ENCODE measurements around the gene RALGAPA2. TPM values are rescaled to one million over a fixed set of nuclear protein-coding genes. Genes with fewer than 3 reads are reported as not detected.

RALGAPA2 gene
- total RNA-seq, 1 experiment from 2014 or later: 10.8 TPM

GRCh38 chr20:20597966-20598365 lies 114.5 kb downstream of the RALGAPA2 start:
- BruUV-seq (replicated peaks): no TSS peak
- intact Hi-C loops (cut with micrococcal nuclease): loop anchor here (10.0 kb wide), 1 partner anchor 227 kb away; no protein-coding TSS in a partner anchor
- Histone ChIP-seq H3K9ac (ENCODE audit: low read length) (no peak overlapping the region), H3K27me3 (ENCODE audit: insufficient read depth, low read length) (no peaks in the 10 kb centered on the region), H4K20me1 (ENCODE audit: insufficient read depth) (no peaks in the 10 kb centered on the region), H3K4me2 (ENCODE audit: low read length) (no peak overlapping the region), H3K27ac (ENCODE audit: low read depth, low read length) (no peak overlapping the region), H3K79me2 (ENCODE audit: insufficient read depth, low read length) (no peaks in the 10 kb centered on the region), H3K4me3 (replicated peaks in 1 of 2; ENCODE audit: low read depth in 1 of 2, low read length in 2 of 2) (no peak overlapping the region), H3K9me3 (ENCODE audit: control insufficient read depth in 1 of 2, insufficient read depth in 1 of 2, low read depth in 1 of 2, low read length in 2 of 2) (no peaks in the 10 kb centered on the region), H3K9me2 (ENCODE audit: insufficient read depth) (no peaks in the 10 kb centered on the region), H3K4me1 (ENCODE audit: control insufficient read depth in 1 of 2, insufficient read depth in 2 of 2, low read length in 2 of 2) (no peaks in the 10 kb centered on the region), H3K36me3 (ENCODE audit: control insufficient read depth in 1 of 2, insufficient read depth in 2 of 2, low read length in 2 of 2) (no peaks in the 10 kb centered on the region), H2AFZ (ENCODE audit: low read depth, low read length, poor library complexity, severe bottlenecking) (no peak overlapping the region)
- ATAC-seq (no peak), DNase-seq (ENCODE audit: low read depth, low spot score) (no peak)
- no peak for TF ChIP-seq CBX3 (IDR thresholded peaks at IDR 0.05; ENCODE audit: low read depth)
- no peak for TF ChIP-seq EZH2phosphoT487 (IDR thresholded peaks at IDR 0.05; ENCODE audit: borderline replicate concordance)
- no peak for TF ChIP-seq YY1 (IDR thresholded peaks at IDR 0.05; ENCODE audit: extremely low read depth, insufficient replicate concordance, low read depth, low read length)
- TF ChIP-seq FOSL1 (IDR thresholded peaks at IDR 0.05; ENCODE audit: low read depth): no peak
- no peak for TF ChIP-seq JUND (IDR thresholded peaks at IDR 0.05)
- TF ChIP-seq TCF7L2 (IDR thresholded peaks at IDR 0.05; ENCODE audit: borderline replicate concordance, extremely low read depth, insufficient read depth, insufficient read length): no peak
- TF ChIP-seq MAX (IDR thresholded peaks at IDR 0.05): no peak
- TF ChIP-seq RAD21 (IDR thresholded peaks at IDR 0.05; ENCODE audit: low read depth): no peak
- TF ChIP-seq, protein P1, sequence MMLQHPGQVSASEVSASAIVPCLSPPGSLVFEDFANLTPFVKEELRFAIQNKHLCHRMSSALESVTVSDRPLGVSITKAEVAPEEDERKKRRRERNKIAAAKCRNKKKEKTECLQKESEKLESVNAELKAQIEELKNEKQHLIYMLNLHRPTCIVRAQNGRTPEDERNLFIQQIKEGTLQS (IDR thresholded peaks at IDR 0.05): no peak
- no peak for TF ChIP-seq SIN3A (IDR thresholded peaks at IDR 0.05; ENCODE audit: low read depth)
- no peak for TF ChIP-seq SP1 (IDR thresholded peaks at IDR 0.05; ENCODE audit: low read depth)
- POLR2A ChIA-PET: no interaction called here
- RAD21 ChIA-PET (ENCODE audit: low non-redundant PET in 1 of 2, low total read pairs in 2 of 2, uncharacterized antibody in 2 of 2, unreplicated experiment in 2 of 2): no interaction called here
- CTCF ChIA-PET: no interaction called here

DNA sequence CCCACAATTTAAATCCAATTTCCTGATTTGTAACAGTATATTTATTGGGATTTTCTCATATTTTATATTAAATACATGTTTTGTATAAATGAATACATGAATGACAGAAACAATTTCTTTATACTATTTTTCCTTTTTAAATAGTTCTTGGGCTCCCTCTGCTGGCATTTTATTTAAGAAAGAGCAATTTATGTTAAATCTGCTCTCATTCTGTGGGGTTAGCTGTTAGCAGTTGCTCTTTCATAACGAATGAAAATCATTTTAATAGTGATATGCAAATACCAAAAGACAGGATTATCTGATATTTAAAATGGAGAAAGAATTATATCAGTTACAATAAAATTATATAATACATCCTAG lies 118.3 kb downstream of the RALGAPA2 start:
- Histone ChIP-seq H4K20me1 (ENCODE audit: insufficient read depth) (no peaks in the 10 kb centered on the region), H3K79me2 (ENCODE audit: insufficient read depth, low read length) (no peaks in the 10 kb centered on the region), H2AFZ (ENCODE audit: low read depth, low read length, poor library complexity, severe bottlenecking) (no peak overlapping the region), H3K4me2 (ENCODE audit: low read length) (no peak overlapping the region), H3K27ac (ENCODE audit: low read depth, low read length) (no peak overlapping the region), H3K27me3 (ENCODE audit: insufficient read depth, low read length) (no peaks in the 10 kb centered on the region), H3K4me1 (ENCODE audit: control insufficient read depth in 1 of 2, insufficient read depth in 2 of 2, low read length in 2 of 2) (no peaks in the 10 kb centered on the region), H3K4me3 (replicated peaks in 1 of 2; ENCODE audit: low read depth in 1 of 2, low read length in 2 of 2) (no peak overlapping the region), H3K36me3 (ENCODE audit: control insufficient read depth in 1 of 2, insufficient read depth in 2 of 2, low read length in 2 of 2) (no peaks in the 10 kb centered on the region), H3K9ac (ENCODE audit: low read length) (no peak overlapping the region), H3K9me2 (ENCODE audit: insufficient read depth) (no peaks in the 10 kb centered on the region), H3K9me3 (ENCODE audit: control insufficient read depth in 1 of 2, insufficient read depth in 1 of 2, low read depth in 1 of 2, low read length in 2 of 2) (no peaks in the 10 kb centered on the region)
- CTCF ChIA-PET: interaction anchor here (0.8 to 2.4 kb wide), 16 partner anchors 9 to 911 kb away, joined by 3 to 12 read pairs (median 3); no protein-coding TSS in a partner anchor
- ATAC-seq (no peak), DNase-seq (ENCODE audit: low read depth, low spot score) (no peak)
- TF ChIP-seq RAD21 (IDR thresholded peaks at IDR 0.05; ENCODE audit: low read depth): peak; percentile 18; the same call in 1 of the 2 replicates
- no peak for TF ChIP-seq JUND (IDR thresholded peaks at IDR 0.05)
- 0 out of 6 replicates have a peak, but pooled peaks of 1 of the 3 experiments have one; percentile 20 for TF ChIP-seq CTCF (IDR thresholded peaks at IDR 0.05 in 2 of 3, conservative IDR thresholded peaks at IDR 0.05 in 1 of 3; ENCODE audit: borderline replicate concordance in 1 of 3, insufficient read depth in 1 of 3, low read depth in 2 of 3, low read length in 2 of 3)
- intact Hi-C loops (cut with micrococcal nuclease): loop anchor here (10.0 kb wide), 1 partner anchor 231 kb away; no protein-coding TSS in a partner anchor
- RAD21 ChIA-PET (ENCODE audit: low non-redundant PET in 1 of 2, low total read pairs in 2 of 2, uncharacterized antibody in 2 of 2, unreplicated experiment in 2 of 2): no interaction called here
- POLR2A ChIA-PET: no interaction called here
- no TSS peak for BruUV-seq (replicated peaks)

Measured in HCT116 (cell line).